Measurements from ENCODE around the gene CAMTA1.

Gene CAMTA1

DNA sequence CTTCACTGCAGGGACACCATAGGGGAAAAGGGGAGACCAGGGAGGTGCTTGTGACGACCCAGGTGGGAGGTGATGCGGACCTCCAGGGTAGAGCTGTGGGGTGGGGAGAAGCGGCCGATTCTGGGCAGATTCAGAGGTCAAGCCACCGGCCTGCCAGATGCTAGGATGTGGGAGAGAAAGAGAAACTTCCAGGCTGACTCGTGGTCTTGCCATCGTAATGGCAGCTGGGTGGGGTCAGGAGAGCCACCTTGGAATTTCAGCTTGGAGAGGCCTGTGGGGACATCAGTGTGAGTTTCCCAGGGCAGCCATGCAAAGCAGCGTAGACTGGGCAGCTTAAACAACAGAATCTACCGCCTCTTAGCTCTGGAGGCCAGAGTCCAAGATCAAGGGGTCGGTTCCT is 727.8 kb downstream of the CAMTA1 start:
- Histone ChIP-seq H3F3A (ENCODE audit: insufficient read depth, low read length) (no peaks in the 10 kb centered on the region), H3K79me2 (ENCODE audit: low read length) (no peaks in the 10 kb centered on the region), H3K9me2 (replicated peaks; ENCODE audit: insufficient read depth, low read length) (no peaks in the 10 kb centered on the region), H3K27me3 (replicated peaks; ENCODE audit: insufficient read depth, low read length) (peaks cover 98% of the 10 kb centered on the region), H3K9ac (ENCODE audit: low read length) (no peak overlapping the region), H4K20me1 (ENCODE audit: insufficient read depth, low read length) (no peaks in the 10 kb centered on the region), H3K4me1 (ENCODE audit: low read length) (no peaks in the 10 kb centered on the region), H2AFZ (ENCODE audit: low read length) (no peak overlapping the region), H3K4me2 (ENCODE audit: low read depth, low read length) (no peak overlapping the region), H3K9me3 (replicated peaks; ENCODE audit: insufficient read depth, low read length) (no peaks in the 10 kb centered on the region), H3K4me3 (ENCODE audit: low read length) (no peak overlapping the region), H3K36me3 (replicated peaks; ENCODE audit: insufficient read depth, low read length) (no peaks in the 10 kb centered on the region), H3K27ac (ENCODE audit: low read length) (no peak overlapping the region)
- DNase-seq, result no peak
- no peak for TF ChIP-seq EZH2phosphoT487 (IDR thresholded peaks at IDR 0.05; ENCODE audit: low read length)
- no peak for TF ChIP-seq EZH2 (optimal IDR thresholded peaks at IDR 0.05; ENCODE audit: low read depth, low read length)
- TF ChIP-seq, protein P1, sequence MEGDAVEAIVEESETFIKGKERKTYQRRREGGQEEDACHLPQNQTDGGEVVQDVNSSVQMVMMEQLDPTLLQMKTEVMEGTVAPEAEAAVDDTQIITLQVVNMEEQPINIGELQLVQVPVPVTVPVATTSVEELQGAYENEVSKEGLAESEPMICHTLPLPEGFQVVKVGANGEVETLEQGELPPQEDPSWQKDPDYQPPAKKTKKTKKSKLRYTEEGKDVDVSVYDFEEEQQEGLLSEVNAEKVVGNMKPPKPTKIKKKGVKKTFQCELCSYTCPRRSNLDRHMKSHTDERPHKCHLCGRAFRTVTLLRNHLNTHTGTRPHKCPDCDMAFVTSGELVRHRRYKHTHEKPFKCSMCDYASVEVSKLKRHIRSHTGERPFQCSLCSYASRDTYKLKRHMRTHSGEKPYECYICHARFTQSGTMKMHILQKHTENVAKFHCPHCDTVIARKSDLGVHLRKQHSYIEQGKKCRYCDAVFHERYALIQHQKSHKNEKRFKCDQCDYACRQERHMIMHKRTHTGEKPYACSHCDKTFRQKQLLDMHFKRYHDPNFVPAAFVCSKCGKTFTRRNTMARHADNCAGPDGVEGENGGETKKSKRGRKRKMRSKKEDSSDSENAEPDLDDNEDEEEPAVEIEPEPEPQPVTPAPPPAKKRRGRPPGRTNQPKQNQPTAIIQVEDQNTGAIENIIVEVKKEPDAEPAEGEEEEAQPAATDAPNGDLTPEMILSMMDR (IDR thresholded peaks at IDR 0.05; ENCODE audit: low read length), result no peak

GRCh38 chr1:7515175-7515574 is 729.9 kb downstream of the CAMTA1 start:
- Histone ChIP-seq H3K4me1 (ENCODE audit: low read length) (no peaks in the 10 kb centered on the region), H3K9ac (ENCODE audit: low read length) (no peak overlapping the region), H3K9me2 (replicated peaks; ENCODE audit: insufficient read depth, low read length) (no peaks in the 10 kb centered on the region), H3K9me3 (replicated peaks; ENCODE audit: insufficient read depth, low read length) (no peaks in the 10 kb centered on the region), H2AFZ (ENCODE audit: low read length) (no peak overlapping the region), H3K4me2 (ENCODE audit: low read depth, low read length) (no peak overlapping the region), H3K36me3 (replicated peaks; ENCODE audit: insufficient read depth, low read length) (no peaks in the 10 kb centered on the region), H3F3A (ENCODE audit: insufficient read depth, low read length) (no peaks in the 10 kb centered on the region), H3K27ac (ENCODE audit: low read length) (no peak overlapping the region), H4K20me1 (ENCODE audit: insufficient read depth, low read length) (no peaks in the 10 kb centered on the region), H3K4me3 (ENCODE audit: low read length) (no peak overlapping the region), H3K79me2 (ENCODE audit: low read length) (no peaks in the 10 kb centered on the region), H3K27me3 (replicated peaks; ENCODE audit: insufficient read depth, low read length) (peaks cover 93% of the 10 kb centered on the region)
- TF ChIP-seq EZH2phosphoT487 (IDR thresholded peaks at IDR 0.05; ENCODE audit: low read length) (no peak), EZH2 (optimal IDR thresholded peaks at IDR 0.05; ENCODE audit: low read depth, low read length) (no peak)
- TF ChIP-seq, protein P1 (IDR thresholded peaks at IDR 0.05; ENCODE audit: low read length), result no peak
- no peak for DNase-seq

DNA sequence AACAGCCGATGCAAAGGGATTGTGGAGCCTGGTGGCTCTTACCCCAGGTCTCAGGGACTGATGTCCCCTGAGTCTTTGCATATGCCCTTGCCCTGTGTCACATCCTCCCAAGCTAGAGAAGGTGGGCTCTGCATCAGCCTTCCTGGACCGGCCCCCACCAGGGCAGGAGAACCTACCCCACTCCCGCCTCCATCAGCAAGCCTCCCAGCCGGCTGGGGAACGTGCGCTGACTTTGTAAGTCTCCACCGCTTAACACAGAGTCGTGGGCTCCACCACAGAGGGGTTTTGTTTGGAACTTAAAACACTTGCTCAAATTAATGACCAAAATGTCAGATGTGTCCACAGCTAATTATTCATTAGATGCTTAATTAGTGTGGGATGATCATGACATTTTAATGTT is 730.6 kb downstream of the CAMTA1 start:
- Histone ChIP-seq H2AFZ (ENCODE audit: low read length) (no peak overlapping the region), H3K27me3 (replicated peaks; ENCODE audit: insufficient read depth, low read length) (peaks cover 93% of the 10 kb centered on the region), H4K20me1 (ENCODE audit: insufficient read depth, low read length) (no peaks in the 10 kb centered on the region), H3K4me3 (ENCODE audit: low read length) (no peak overlapping the region), H3K9me3 (replicated peaks; ENCODE audit: insufficient read depth, low read length) (no peaks in the 10 kb centered on the region), H3K36me3 (replicated peaks; ENCODE audit: insufficient read depth, low read length) (no peaks in the 10 kb centered on the region), H3K27ac (ENCODE audit: low read length) (no peak overlapping the region), H3F3A (ENCODE audit: insufficient read depth, low read length) (no peaks in the 10 kb centered on the region), H3K4me2 (ENCODE audit: low read depth, low read length) (no peak overlapping the region), H3K9ac (ENCODE audit: low read length) (no peak overlapping the region), H3K79me2 (ENCODE audit: low read length) (no peaks in the 10 kb centered on the region), H3K9me2 (replicated peaks; ENCODE audit: insufficient read depth, low read length) (no peaks in the 10 kb centered on the region), H3K4me1 (ENCODE audit: low read length) (no peaks in the 10 kb centered on the region)
- TF ChIP-seq EZH2phosphoT487 (IDR thresholded peaks at IDR 0.05; ENCODE audit: low read length) (no peak), EZH2 (optimal IDR thresholded peaks at IDR 0.05; ENCODE audit: low read depth, low read length) (no peak)
- TF ChIP-seq, protein P1 (IDR thresholded peaks at IDR 0.05; ENCODE audit: low read length), result no peak
- no peak for DNase-seq
